GM21528 (cell line): ENCODE measurements around the gene GNAI3.

Source experiments
- ATAC-seq: cut with Tn5 transposase; IDR thresholded peaks from one replicate; pipeline ENCODE4 v1.9.1; 2021; ENCODE audit warnings: mild to moderate bottlenecking, moderate library complexity; ENCODE audit not compliant: unreplicated experiment, low FRiP score

Gene GNAI3

GRCh38 chr1:109548321-109549267 is at the start of gene GNAI3:
Gene GNAI3, plus strand, starts transcription at chr1:109548615. Its CDS starts 106 bp downstream, at chr1:109548721.
- peak; percentile 89 for ATAC-seq

DNA sequence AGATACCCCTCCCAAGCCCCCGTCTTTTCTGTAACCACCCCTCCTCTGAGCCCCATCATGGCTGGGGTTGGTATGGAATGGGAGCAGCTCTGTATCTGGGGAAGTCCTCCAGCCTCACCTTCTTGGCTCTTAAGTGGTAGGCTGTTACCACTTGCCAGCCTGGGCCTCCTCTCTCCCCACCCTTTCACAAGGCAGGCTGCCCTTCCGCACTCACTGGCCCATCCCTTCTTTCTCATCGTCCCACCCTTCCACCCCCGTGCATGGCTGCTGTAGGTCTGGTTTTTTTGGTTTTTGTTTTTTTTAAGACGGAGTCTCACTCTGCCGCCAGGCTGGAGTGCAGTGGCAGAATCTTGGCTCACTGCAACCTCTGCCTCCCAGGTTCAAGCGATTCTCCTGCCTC is 49.3 kb upstream of the GNAI3 start:
- ATAC-seq: no peak

GRCh38 chr1:109499661-109500536 is 48.5 kb upstream of the GNAI3 start:
- ATAC-seq: no peak

DNA sequence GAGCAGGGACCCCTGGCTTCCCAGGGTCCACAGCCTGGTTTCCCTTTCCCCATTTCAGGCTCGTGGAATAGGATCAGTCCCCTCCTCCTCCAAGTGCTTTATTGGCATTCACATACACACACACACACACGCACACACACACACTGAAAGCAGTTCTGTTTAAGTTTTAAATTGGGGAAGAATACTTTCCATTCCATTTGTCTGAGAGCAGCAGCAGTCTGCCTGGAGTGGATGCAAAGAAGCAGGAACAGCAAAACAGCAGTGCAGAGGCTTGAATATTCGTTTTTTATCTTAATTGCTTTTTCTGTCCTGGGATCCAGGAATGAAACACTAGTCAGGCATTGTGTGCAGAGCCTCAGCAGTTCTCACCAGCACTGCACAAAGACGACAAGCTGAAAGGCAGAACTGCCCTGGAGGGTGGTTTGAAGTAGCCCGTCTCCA is 47.5 kb upstream of the GNAI3 start:
- ATAC-seq: no peak

DNA sequence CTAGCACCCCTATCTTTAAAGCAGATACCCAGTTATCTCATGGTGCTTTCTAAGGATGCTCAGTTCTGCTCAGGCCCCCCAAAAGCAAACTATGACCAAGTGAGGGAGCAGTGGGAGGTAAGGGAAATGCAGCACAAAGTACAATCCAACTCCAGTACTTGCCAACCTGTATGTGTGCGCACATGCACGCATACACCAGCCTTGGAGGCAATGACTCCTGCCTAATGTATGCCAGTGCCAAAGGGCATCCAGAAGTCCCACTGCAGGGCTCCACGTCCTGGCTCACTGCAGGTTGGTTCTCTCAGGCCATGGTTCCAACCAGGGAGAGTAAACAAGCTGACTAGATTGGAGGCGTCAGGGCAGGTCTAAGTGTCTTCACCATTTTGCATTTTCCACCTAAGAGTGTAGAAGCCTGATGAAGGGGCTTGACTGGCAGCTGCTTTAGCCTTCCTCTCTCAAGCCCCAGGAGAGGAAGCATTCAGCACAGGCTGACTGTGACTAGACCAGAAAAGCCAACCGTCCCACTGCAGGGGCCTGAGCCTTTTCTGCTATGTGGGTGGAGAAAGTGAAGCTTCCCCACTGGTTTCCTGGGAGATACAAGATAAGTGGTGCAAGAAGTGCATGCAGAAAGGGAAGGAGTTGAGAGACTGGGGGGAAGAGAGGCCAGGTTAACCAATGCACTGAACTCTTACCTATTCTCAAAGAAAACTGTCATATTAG is 46.6 kb upstream of the GNAI3 start:
- no peak for ATAC-seq

- no peak for ATAC-seq
Observed at GRCh38 chr1:109502364-109502851, 46.0 kb upstream of the GNAI3 start.

DNA sequence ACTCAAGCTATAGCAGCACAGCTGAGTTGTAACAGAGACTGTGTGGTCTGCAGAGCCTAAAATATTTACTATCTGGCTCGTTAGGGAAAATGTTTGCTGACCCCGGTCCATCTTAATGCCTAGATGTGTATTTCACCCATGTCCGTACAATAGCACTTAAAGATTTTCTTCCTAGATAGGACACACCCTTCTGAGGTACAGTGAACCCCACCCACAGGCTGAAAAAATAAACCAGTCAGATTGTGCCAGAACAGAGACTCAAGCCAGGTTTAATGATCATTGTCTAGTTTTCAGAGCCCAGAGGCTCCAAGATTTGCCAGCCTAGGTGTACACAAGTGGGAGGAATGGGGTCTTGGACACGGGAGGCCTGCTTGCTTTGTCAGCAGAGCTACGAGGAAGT is 44.5 kb upstream of the GNAI3 start:
- no peak for ATAC-seq

GRCh38 chr1:109504974-109505373 is 43.4 kb upstream of the GNAI3 start:
- no peak for ATAC-seq

- ATAC-seq: no peak
Observed at GRCh38 chr1:109508001-109508872, 40.2 kb upstream of the GNAI3 start.

DNA sequence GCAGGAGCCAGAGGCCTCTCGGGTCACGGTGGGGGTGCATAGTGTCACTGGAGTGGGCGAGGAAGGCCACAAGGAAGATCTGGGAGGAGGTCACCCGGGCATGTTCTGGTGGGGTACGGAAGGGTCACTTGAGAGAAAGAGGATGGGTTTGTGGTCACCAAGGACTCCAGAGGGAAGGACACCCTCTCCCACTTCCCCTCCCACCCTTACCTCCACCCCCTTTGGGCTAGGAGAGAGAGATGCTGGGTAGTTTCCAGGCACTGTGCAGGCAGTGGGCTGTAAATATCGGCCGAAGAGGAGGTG is 39.6 kb upstream of the GNAI3 start:
- no peak for ATAC-seq

GRCh38 chr1:109509176-109510134 is 39.0 kb upstream of the GNAI3 start, which contains the start of gene AMIGO1:
Gene AMIGO1, minus strand, starts transcription at chr1:109509727. Its CDS starts 815 bp downstream, at chr1:109508912.
- no peak for ATAC-seq

DNA sequence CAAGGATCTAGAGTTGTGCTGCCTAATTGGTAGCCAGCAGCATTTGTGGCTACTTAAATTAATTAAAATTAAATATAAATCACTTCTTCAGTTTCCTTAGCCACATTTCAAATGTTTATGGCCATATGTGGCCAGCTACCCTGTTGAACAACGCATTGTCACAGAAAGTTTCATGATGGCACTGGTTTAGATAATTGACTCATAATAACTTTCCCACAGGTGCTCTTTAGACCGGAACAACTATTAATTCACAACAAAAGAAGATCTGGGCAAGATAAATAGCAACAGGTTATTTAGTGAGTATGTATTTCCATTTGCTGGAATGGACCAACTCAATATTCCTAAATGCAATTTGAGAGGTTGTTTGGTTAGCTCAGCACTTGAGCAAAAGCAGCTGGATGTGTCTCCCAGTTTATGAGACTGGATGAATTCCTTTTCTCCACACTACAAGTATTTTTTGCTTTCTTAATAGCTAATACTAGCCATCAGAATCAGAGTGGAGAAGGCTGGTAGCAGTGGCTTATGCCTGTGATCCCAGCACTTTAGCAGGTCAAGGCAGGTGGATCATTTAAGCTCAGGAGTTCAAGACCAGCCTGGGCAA is 35.2 kb upstream of the GNAI3 start:
- ATAC-seq: no peak

DNA sequence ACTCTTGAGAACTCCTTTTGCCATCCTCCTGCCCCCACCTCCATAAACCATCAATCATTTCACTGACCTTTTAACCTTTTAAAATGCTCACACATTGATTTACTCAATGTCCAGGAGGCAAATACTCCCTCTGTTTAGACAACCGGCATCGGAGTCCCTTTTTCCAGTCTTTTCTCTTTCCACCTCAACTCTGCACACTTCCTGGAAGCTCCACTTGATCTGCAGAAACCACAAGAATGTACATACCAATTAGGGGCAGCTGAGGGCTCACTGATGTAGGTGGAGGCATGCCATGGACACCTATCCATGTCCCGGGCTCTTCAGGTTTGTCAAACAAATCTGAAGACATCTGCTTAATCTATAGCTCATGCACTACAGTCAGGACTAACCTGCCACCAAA is 33.6 kb upstream of the GNAI3 start:
- ATAC-seq: no peak

DNA sequence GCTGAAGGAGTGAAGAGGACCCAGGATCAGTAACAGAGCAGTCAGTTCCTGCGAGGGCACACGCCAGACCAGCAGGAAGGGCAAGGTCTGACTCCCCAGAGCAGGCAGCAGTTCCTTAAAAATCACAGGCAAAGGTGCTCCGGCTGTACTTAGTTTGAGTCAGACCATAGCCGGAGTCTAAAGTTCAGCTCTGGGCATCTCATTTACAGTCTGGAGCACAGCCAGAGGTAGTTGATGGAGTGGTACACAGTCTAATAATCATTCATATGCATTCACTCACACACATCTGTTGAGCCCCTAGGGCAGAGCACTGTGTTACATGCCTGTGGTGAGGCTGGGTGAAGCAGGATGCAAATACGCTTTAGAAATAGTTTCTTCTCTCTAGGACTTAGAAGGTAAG is 31.5 kb upstream of the GNAI3 start:
- no peak for ATAC-seq

GRCh38 chr1:109517337-109517736 is 31.1 kb upstream of the GNAI3 start:
- no peak for ATAC-seq

- no peak for ATAC-seq
Observed at GRCh38 chr1:109521002-109521951, 27.1 kb upstream of the GNAI3 start.

DNA sequence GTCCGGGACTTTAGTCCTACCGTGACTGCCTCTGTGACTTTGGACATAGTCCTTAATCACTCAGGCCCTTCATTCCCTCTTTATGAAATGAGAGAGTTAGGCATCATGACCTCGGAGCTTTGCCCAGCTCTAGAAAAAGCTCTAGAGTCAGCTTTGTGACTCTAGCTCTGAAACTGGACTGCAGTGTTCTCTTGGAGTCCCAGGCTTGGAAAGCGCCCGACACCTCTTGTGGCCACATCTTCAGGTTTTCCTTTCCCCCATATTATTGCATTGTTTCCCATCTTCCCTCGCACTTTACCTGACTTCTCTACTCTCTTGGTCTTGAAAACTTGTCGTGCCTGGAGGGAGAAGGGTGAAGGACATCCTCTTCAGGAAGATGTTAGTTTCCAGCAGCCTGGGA is 26.4 kb upstream of the GNAI3 start:
- ATAC-seq: no peak
